Epithelial cell of esophagus (primary cell): ENCODE data around the gene RGS3.

Source experiments
- DNase-seq: peaks from one replicate; pipeline ENCODE4 v3.0.0; 2010; ENCODE audit warnings: low read depth
- H3K4me3 ChIP-seq: 2 replicates; pipeline ENCODE4 v1.5.1; 2011; ENCODE audit warnings: mild to moderate bottlenecking, low read length, control low read depth
- TF ChIP-seq, protein P1 (sequence below): IDR thresholded peaks from 2 replicates; pipeline ENCODE4 v1.5.1; 2011; ENCODE audit warnings: low read depth, mild to moderate bottlenecking, low read length, control low read depth, inconsistent platforms; ENCODE audit not compliant: insufficient read depth; ENCODE audit errors: missing control alignments

Gene RGS3

GRCh38 chr9:113580954-113581311 lies 117.4 kb downstream of the RGS3 start:
- TF ChIP-seq, protein P1, sequence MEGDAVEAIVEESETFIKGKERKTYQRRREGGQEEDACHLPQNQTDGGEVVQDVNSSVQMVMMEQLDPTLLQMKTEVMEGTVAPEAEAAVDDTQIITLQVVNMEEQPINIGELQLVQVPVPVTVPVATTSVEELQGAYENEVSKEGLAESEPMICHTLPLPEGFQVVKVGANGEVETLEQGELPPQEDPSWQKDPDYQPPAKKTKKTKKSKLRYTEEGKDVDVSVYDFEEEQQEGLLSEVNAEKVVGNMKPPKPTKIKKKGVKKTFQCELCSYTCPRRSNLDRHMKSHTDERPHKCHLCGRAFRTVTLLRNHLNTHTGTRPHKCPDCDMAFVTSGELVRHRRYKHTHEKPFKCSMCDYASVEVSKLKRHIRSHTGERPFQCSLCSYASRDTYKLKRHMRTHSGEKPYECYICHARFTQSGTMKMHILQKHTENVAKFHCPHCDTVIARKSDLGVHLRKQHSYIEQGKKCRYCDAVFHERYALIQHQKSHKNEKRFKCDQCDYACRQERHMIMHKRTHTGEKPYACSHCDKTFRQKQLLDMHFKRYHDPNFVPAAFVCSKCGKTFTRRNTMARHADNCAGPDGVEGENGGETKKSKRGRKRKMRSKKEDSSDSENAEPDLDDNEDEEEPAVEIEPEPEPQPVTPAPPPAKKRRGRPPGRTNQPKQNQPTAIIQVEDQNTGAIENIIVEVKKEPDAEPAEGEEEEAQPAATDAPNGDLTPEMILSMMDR: no peak
- no peak for DNase-seq
- no peak overlapping the region for H3K4me3 ChIP-seq

DNA sequence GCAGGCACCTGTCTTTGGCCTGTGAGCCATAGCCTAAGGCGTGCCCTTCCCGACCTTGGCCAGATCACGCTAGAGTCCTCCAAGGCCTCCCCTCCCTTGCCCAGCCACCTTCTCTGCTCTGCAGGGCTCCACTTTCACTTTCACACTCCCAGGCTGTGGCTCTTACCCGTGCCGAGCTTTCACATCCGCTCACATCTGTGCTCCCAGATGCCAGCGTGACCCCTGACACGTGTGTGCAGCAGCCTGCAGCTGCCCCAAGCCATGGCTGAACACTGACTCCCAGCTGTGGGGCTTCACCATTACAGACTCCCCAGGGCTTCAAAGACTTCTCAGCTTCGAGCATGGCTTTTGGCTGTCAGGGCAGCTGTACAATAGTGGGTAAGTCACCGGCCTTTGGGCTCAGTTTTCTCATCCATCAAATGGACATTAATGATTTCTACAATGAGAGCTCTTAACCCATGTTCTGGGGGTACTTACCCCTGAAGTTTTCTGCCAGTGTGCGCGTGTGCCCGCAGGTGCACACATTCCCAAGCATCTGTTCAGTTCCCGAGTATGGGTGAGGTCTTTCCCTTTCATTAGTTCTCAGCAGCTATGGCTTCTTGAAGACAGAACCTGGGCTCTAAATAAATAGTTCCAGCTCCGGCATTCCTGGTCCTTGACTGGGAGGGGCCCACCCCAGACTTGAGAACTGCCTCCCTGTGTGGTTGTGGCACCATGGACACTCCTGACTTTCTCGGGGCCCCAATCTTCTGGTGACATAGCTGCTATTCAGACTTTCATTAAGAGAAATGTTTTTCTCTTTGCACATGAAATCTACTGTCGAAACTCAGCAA lies 118.6 kb downstream of the RGS3 start:
- no peak for DNase-seq
- H3K4me3 ChIP-seq: no peak overlapping the region
- TF ChIP-seq, protein P1: no peak

DNA sequence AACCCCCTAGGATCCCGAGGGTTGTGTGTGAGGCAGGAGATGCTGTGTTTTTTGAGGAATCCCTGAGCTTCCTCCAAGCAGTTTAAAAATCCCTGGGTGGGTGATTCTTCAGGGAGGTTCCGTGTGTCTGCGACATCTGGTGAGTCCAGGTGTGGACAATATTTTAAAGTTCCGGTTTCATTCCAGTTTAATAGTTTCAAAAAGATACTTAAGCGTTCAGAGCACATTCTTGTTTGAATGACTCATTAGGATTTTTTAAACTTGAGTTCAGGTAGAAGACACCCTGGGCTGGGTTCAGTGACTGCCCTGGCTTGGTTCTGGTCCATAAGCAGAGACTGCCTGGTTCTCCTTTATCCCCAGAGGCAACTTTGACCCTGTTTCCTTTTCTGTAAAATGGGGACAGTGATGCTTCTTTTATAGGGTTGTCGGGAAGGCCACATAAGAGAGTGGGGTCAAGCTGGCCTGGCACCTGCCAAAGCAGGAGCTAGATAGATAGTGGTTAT lies 119.2 kb downstream of the RGS3 start:
- no peak overlapping the region for H3K4me3 ChIP-seq
- DNase-seq: no peak
- TF ChIP-seq, protein P1: no peak

DNA sequence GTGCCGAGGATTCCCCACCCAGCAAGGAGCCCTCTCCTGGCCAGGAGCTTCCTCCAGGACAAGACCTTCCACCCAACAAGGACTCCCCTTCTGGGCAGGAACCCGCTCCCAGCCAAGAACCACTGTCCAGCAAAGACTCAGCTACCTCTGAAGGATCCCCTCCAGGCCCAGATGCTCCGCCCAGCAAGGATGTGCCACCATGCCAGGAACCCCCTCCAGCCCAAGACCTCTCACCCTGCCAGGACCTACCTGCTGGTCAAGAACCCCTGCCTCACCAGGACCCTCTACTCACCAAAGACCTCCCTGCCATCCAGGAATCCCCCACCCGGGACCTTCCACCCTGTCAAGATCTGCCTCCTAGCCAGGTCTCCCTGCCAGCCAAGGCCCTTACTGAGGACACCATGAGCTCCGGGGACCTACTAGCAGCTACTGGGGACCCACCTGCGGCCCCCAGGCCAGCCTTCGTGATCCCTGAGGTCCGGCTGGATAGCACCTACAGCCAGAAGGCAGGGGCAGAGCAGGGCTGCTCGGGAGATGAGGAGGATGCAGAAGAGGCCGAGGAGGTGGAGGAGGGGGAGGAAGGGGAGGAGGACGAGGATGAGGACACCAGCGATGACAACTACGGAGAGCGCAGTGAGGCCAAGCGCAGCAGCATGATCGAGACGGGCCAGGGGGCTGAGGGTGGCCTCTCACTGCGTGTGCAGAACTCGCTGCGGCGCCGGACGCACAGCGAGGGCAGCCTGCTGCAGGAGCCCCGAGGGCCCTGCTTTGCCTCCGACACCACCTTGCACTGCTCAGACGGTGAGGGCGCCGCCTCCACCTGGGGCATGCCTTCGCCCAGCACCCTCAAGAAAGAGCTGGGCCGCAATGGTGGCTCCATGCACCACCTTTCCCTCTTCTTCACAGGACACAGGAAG lies 120.2 kb downstream of the RGS3 start:
- no peak overlapping the region for H3K4me3 ChIP-seq
- TF ChIP-seq, protein P1: no peak
- no peak for DNase-seq

DNA sequence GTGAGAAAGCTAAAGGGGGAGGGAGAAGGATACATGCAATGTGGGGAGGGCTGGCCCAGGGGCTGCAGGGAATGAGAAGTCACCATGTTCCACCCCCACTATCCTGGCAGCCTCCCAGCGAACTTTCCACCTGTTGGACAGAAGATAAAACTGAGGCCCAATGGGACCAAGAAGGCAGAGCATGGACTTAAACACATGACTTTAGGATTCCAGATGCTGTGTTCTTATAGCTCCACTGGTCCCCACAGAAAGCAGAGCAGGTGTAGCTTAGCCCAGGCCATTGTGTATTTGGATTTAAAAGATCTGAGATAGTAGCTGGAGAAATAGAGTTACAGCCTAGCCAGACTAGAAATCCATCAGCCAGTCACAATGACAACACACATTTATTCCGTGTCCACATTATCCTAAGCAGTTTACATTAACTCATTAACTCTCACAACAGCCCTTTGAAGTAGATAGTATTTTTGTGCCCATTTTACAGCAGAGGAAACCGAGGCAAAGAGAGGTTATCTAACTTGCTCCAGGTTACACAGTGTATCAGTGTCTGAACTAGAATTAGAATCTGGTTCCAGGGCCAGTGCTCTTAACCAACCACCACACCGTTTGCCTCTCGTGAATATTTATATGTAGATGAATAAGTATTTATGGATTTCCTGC lies 121.0 kb downstream of the RGS3 start:
- TF ChIP-seq, protein P1: no peak
- no peak for DNase-seq
- H3K4me3 ChIP-seq: no peak overlapping the region

DNA sequence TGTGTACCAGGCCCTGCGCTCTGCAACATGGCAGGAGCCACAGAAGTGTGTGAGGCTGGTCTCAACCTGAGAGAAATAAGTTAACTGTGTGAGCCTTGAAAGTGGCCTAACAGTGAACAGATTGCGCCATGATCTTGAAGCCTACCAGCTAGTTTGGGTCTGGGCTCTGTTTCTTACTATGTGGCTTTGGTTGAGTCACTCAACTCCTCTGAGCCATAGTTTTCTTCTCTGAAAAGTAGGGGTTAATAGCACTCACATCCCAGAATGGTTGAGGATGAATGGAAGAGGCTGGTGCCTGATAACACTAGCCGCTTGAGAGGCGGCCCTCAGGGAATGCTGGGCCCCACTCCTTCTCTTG lies 121.5 kb downstream of the RGS3 start:
- TF ChIP-seq, protein P1: no peak
- DNase-seq: no peak
- no peak overlapping the region for H3K4me3 ChIP-seq
